HG02763 (cell line): Measurements from ENCODE around the gene NETO2.

Experiments
- ATAC-seq: cut with Tn5 transposase; IDR thresholded peaks from one replicate; pipeline ENCODE4 v1.9.1; 2021; ENCODE audit warnings: mild to moderate bottlenecking, moderate library complexity; ENCODE audit not compliant: unreplicated experiment

NETO2 gene

DNA sequence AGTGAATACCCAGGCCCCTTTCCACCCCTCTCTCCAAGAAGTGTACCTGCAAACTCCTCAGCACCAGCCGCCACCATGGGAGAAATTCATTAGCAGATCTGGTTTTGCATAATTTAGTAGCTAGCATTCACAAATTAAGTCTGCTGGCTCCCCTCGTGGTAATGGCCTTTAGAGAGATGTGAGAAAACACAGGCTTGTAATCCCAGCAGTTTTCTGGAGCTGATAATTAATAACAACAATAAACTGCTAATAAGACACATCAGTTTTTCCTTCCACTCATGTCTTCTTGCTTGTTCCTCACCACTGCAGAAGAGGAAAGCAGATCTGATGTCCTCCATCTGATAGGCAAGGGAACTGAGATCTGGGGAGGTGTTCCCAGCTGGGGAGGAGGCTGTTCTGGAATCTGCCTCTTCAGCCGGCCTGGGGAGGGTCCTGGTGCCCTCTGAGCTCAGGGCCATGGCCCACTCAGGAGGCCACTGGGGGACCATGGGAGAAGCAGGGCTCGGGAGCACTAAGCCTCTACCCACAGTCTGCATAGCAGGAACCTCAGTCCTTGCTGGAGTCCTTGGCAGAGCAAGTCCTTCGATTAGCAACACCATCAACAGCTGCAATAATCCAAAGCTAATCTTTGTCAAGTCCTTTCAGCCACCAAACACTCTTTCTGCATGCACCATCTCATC is 96.1 kb downstream of the NETO2 start:
- ATAC-seq = no peak

DNA sequence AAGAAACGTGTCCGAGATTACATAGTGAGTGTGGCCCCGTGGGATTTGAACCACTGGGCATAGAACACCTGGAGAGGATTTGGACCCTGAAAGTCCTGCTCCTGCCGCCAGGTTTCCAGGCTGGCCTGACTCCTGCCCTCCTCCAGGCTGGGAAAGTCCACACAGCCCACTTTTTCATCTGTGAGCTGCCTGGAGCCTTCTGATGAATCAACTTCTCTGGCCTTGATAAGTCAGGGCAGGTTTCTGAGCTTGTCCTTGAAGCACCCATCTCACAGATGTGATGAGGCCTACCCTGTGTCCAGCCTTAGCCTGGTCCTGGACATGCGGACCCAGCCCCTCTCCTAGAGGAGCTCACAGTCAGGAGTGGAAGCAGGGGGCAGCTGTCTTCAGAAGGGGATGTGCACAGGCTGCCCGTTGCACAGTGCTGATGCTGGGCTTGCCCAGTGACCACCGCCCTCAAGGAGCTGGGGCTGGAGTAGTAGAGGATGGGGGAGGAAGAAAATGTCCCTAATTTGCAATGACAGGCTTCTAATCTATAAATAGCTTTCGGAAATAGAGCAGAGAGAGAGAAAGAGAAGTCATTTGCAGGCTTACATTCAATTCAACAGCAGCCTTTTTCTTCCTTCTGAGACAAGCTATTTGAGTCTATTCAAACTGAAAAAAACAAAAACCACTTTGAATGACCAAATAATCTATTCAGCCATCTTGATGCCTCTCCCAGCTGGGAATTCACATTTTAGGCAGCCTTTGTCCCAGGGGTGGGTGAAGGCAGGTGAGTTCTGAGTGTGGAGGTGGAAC is 96.8 kb downstream of the NETO2 start:
- peak; percentile 42 for ATAC-seq

DNA sequence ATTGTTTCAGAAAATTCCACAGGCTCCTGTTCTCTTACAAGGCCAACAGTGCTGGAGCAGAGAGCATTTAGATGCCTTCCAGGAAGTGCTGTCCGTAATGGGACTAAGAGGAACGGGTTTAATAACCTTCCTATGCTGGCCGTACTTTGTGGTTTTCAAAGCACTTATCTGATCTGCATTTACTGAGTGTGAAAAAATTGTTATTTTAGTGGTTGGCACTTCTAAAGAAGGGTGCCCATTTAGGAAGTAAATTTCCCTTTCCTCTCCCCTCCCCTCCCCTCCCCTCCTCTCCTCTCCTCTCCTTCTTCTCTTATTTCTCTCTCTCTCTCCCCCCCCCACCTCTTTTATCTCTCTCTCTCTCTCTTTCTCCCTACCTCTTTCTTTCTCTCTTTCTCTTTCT is 98.3 kb downstream of the NETO2 start:
- no peak for ATAC-seq

DNA sequence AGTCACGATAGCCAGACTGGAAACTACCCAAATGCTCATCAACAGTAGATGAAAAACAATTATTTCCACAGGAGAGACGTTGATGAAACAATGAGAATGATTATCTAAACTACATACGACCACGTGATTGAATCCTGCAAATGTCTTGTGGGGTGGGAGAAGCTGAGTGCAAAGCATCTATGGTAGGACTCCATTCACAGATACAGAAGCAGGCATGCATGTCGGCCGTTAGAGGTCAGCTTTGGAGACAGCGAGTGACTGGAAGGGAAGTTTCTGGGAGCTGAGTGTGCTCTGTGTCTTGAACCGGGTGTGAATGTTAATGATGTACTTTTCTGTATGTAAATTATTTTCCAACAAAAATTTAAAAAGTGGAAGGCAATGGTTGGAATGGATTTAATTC is 98.7 kb downstream of the NETO2 start:
- no peak for ATAC-seq

DNA sequence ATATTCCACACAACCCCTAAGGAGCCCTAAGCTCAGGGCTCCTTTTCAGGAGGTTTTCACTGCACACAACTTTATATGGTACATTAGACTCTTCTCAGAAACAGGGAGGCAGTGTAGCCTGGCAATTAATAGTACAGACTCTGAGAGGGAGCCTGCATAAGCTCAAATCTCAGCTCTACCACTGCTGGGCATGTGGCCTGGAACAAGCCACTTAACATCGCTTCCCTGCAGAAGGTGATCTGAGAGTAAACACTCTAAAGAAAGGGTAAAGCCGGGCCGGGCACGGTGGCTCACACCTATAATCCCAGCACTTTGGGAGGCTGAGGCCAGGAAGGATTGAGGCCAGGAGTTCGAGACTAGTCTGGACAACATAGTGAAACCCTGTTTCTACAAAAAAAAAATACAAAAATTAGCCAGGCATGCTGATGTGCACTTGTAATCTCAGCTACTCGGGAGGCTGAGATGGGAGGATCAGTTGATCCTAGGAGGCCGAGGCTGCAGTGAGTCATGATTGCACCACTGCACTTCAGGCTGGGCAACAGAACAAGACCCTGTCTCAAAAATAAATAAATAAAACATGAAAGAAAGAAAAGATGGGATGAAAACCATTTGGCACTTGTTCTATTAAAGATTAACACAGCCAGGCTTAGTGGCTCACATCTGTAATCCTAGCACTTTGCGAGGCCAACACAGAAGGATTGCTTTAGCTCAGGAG is 99.6 kb downstream of the NETO2 start:
- no peak for ATAC-seq

DNA sequence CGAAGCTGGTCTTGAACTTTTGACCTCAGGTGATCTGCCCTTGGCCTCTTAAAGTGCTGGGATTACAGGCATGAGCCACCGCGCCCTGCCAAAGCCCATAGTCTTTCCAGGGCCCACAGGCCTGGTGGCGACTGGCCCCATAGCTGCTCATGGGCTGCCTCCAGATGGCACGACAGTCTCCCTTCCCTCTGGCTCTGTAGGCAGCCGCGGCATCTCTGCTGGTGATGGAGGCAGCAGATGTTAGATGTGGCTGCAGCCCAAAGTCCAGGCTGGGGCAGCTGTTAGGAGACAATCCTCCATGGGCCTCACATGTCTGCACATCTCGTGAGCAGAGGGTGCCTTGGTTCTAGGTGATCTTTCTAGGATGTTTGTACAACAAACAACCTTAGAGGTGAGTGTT is 100.5 kb downstream of the NETO2 start:
- no peak for ATAC-seq

DNA sequence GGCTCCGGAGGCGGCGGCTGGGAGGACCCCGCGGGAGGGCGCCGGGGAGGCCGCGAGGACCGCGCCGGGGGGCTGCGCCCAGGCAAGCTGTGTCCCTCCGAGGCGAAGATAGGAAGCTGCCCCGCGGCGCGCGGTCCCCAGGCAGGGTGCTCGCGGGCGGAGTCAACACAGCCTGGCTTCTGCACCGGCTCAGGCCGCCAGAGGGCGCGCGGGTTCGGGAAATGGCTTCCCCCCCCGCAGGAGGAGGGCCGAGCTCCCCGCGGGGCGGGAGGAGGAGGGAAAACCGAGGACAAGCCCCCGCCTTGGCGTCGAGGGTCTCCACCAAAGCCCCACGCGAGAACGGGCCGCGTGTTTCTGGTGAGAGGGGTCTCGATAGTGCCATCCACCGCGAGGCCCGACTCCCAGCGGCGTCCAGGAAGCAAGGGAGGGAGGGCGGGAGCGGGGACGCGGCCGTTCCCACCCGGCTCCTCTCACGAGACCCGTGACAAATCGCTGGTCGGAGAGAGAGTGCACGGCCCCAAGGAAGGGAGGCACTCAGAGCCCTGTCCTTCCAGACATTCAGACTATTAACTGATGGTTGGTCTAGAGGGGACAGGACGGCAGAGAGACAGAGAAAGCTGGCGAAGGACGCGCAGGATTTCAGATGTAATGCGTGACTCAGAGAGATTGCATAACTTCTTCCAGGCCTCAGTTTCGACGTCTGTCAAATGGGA is 105.8 kb downstream of the NETO2 start:
- ATAC-seq = peak; percentile 86

DNA sequence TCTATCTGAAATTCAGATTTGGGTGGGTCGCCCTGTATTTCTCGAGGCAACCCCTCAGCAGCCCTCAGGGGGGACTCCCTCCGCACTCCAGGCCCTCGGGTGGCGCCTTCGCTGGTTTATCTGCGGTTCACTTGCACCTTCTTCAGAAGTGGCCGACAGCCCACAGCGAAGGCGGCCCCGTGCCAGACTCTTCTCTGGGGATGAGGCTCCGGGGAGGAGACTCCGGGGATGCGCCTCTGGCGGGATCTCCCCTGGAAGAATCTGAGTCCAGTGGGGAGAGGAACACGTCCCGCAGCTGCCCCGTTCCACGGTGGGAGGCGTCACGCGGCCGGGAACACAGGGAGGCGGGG is 106.4 kb downstream of the NETO2 start:
- peak; percentile 17 for ATAC-seq

DNA sequence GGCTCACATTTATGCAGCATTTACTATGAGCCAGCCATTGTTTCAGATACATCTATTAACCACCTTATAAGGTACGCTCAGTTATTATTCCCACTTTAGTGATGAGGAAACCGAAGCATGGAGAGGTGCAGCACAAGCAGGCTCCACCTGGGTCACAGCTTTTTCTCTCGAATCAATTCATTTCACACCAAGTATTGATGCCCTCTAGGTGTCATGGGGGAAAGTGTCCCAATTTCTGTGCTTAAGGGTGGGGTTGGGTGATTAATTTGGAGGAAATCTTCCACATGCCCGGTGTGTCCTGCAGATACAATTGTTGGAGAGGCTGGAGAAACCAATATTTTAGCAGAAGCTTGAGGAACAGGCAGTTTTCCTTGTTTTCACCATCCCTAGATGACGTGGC is 107.5 kb downstream of the NETO2 start:
- no peak for ATAC-seq

DNA sequence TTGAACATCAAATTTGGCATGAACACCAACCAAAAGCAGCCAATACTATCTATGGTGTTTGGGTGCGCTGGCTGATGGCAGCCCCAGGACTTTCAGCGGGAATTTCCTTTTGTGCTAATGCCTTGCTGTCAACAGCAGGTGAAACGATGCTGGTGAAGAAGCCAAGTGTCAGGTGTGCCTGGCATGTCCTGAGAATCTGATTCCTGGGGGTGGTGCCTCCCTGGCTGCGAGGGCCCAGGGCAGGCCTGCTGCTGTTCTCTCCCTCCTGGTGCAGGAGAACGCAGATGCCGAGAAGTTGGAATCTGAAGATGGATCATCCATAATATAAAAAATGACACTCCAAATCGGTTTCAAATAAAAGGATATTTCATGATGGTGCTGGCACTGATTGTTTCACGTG is 108.3 kb downstream of the NETO2 start:
- no peak for ATAC-seq

DNA sequence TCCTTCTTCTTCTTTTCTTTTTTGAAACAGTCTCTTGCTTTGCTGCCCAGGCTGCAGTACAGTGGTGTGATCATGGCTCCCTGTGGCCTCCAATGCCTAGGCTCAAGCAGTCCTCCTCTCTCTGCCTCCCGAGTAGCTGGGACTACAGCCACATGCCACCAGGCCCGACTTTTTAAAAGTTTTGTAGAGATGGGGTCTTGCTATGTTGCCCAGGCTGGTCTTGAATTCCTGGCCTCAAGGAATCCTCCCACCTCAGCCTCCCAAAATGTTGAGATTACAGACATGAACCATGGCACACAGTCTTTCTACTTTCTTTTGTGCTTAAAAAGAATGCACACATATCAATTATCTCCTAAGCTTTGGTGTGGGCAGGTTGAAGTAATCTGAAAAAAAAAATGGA is 109.3 kb downstream of the NETO2 start:
- no peak for ATAC-seq

DNA sequence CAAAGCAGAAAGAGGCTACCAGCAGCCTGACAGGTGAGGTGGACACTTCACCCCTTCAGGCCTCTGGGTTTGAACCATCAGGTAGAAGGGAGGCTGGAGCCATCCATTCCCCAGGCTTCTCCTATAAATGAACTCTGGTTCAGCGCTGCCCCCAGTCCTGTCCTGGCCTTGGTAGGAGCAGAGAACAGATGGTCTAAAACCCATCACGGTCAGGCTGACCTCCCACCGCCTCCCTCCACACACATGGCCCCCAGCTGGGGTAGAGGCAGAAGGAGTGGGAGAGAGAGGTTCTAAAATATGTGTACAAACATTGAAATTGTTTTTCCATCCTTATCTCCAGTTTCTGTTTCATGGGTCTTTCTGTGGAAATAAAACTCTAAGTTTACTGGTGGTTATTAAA is 110.6 kb downstream of the NETO2 start:
- ATAC-seq = no peak

DNA sequence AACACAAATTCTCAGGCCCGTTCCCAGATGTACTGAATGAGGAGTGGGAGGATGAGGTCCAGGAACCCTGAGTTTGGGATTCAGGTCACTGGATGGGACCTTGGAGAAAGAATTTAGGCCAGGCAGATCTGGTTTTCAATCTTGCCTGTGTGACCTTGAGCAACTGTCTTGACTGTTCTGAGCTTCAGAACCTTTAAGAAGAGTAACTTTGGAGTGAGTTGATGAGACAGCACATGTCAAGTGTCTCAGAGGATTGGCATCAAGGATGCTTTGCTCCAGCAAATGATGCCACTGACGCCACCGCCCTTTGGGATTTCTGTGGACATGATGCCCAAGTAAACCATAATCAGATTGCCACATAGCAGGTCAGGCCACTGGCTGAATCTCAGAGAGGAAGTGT is 114.0 kb downstream of the NETO2 start:
- no peak for ATAC-seq

DNA sequence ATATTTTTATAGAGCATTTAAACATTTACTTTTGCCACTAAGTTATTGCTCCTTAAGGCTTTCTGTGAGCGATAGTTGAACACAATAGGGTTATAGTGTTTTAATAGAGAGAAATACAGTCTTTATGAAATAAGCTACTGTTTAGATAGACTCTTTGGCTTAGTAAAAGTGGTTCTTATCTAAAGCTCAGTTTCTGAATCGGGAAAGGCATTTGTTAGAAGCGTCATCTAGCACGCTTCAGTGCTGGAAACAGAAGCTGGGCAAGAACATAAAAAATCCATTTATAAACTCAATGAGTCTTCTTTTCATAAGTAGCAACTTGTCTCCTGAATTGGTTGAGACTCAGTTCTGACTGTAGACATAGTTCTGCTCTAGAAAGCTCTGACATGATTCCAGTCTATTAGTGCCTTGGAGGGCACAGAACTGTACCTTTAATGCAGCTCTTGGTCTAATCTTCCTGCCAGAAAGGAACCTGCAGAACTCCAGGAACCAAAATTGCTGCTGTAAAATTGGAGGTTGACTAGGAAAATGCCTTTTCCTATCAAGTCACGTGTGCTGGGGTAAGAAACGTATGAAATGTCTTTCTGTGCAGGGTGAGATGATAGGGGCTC is 114.9 kb downstream of the NETO2 start:
- ATAC-seq = no peak
